GM13977 (cell line): Measurements from ENCODE around the gene MAN2B2.

Source experiments
- DNase-seq: peaks from one replicate; pipeline ENCODE4 v3.0.0; 2012; ENCODE audit warnings: low spot score
- CTCF ChIP-seq: IDR thresholded peaks from 2 replicates; pipeline ENCODE4 v1.5.1; 2012; ENCODE audit warnings: mild to moderate bottlenecking, control low read depth; ENCODE audit not compliant: insufficient read depth; ENCODE audit errors: extremely low read depth, missing control alignments
- in situ Hi-C: fragments of 300-500 bp; cut with MboI; formaldehyde crosslinking; loops from one replicate; pipeline ENCODE4 v1.12.0; 2022; ENCODE audit warnings: low sequenced_read_pairs, low pct_unique_long_range_greater_than_20kb, mixed read lengths, inconsistent platforms; ENCODE audit not compliant: unreplicated experiment

Gene MAN2B2

GRCh38 chr4:6568148-6568547, 6.8 kb upstream of the MAN2B2 start:
- DNase-seq = no peak
- no peak for TF ChIP-seq CTCF
- in situ Hi-C loops = no loop called here

- DNase-seq = no peak
- in situ Hi-C loops = no loop called here
- no peak for TF ChIP-seq CTCF
Measured at GRCh38 chr4:6568689-6569332, 6.2 kb upstream of the MAN2B2 start.

GRCh38 chr4:6571608-6572007, 3.4 kb upstream of the MAN2B2 start:
- no peak for TF ChIP-seq CTCF
- in situ Hi-C loops = no loop called here
- DNase-seq = no peak

- no peak for DNase-seq
- no peak for TF ChIP-seq CTCF
- in situ Hi-C loops = no loop called here
Measured at GRCh38 chr4:6573551-6573950, 1.4 kb upstream of the MAN2B2 start.

GRCh38 chr4:6573986-6574746, 823 bp upstream of the MAN2B2 start:
- no peak for DNase-seq
- no peak for TF ChIP-seq CTCF
- in situ Hi-C loops = no loop called here

GRCh38 chr4:6575503-6576240, 683 bp downstream of the MAN2B2 start:
- in situ Hi-C loops = no loop called here
- no peak for DNase-seq
- TF ChIP-seq CTCF = no peak
